Ishikawa (cell line): Measurements from ENCODE around the gene TECR.

ENCODE experiments used
- CEBPB ChIP-seq: IDR thresholded peaks from 2 replicates; pipeline ENCODE4 v1.6.1; 2012
- EP300 ChIP-seq: IDR thresholded peaks from 2 replicates; pipeline ENCODE4 v1.6.1; 2012; ENCODE audit warnings: borderline replicate concordance
- RAD21 ChIP-seq: IDR thresholded peaks from 2 replicates; pipeline ENCODE4 v1.6.1; 2012; ENCODE audit warnings: low read depth
- TAF1 ChIP-seq: IDR thresholded peaks from 2 replicates; pipeline ENCODE4 v1.6.1; 2012; ENCODE audit warnings: low read depth, mild to moderate bottlenecking
- TF ChIP-seq, protein P1 (sequence below): IDR thresholded peaks from 2 replicates; pipeline ENCODE4 v1.6.1; 2012; ENCODE audit warnings: low read depth, mild to moderate bottlenecking
- TF ChIP-seq, protein P2 (sequence below): IDR thresholded peaks from 2 replicates; pipeline ENCODE4 v1.6.1; 2012

DNA sequence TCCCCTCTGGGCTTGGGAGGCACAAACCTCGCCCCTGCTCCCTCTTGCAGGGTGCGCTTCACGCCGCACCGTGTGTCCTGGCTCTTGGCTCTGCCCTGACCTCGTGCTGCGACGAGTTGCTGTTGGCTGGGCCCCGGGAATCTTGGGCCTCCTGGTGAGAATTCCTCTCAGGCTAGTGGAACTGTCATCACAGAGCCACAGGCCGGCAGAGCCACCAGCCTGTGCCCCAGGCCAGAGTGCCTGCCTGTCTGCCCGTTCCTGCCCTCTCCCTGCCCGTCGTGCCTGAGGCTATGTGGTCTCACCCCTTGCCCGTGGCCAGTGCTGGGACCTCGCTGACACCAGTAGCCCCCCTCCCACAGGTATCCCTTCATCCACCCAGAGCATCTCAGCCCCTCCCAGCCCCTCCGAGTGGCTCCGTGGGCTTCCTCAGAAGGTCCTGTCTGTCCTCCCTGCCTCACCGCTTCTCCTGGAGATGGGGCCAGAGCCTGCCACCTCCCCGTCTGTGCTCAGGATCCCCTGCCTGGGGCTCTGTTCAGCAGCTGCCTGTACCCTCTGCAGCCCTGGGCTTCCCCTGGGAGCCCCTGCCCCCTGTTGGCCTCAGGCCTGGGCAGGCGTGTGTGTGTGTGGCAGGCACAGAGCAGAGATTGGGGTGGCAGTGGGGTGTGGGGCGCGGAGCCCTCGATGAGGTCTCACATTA lies 29.1 kb downstream of the TECR start:
- no peak for TF ChIP-seq RAD21
- TF ChIP-seq EP300, result no peak
- TF ChIP-seq CEBPB, result no peak
- TF ChIP-seq, protein P1, sequence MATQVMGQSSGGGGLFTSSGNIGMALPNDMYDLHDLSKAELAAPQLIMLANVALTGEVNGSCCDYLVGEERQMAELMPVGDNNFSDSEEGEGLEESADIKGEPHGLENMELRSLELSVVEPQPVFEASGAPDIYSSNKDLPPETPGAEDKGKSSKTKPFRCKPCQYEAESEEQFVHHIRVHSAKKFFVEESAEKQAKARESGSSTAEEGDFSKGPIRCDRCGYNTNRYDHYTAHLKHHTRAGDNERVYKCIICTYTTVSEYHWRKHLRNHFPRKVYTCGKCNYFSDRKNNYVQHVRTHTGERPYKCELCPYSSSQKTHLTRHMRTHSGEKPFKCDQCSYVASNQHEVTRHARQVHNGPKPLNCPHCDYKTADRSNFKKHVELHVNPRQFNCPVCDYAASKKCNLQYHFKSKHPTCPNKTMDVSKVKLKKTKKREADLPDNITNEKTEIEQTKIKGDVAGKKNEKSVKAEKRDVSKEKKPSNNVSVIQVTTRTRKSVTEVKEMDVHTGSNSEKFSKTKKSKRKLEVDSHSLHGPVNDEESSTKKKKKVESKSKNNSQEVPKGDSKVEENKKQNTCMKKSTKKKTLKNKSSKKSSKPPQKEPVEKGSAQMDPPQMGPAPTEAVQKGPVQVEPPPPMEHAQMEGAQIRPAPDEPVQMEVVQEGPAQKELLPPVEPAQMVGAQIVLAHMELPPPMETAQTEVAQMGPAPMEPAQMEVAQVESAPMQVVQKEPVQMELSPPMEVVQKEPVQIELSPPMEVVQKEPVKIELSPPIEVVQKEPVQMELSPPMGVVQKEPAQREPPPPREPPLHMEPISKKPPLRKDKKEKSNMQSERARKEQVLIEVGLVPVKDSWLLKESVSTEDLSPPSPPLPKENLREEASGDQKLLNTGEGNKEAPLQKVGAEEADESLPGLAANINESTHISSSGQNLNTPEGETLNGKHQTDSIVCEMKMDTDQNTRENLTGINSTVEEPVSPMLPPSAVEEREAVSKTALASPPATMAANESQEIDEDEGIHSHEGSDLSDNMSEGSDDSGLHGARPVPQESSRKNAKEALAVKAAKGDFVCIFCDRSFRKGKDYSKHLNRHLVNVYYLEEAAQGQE, result no peak
- no peak for TF ChIP-seq TAF1
- TF ChIP-seq, protein P2, sequence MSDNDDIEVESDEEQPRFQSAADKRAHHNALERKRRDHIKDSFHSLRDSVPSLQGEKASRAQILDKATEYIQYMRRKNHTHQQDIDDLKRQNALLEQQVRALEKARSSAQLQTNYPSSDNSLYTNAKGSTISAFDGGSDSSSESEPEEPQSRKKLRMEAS, result no peak
